Activated naive CD8-positive, alpha-beta T cell treated with anti-CD3 and anti-CD28 coated beads for 36 hours (primary cell): ENCODE data around the gene IRF4. TPM values are rescaled to one million over a fixed set of nuclear protein-coding genes. Genes with fewer than 3 reads are reported as not detected.

Source experiments
- DNase-seq: peaks from one replicate; pipeline ENCODE4 v3.0.0; 2021
- H3K27ac Mint-ChIP-seq: one replicate; pipeline ENCODE4 v1.8.0; 2022; ENCODE audit warnings: mild to moderate bottlenecking, moderate library complexity, mixed read lengths
- H3K27me3 Mint-ChIP-seq: one replicate; pipeline ENCODE4 v1.8.0; 2022; ENCODE audit warnings: mild to moderate bottlenecking, mixed read lengths
- H3K36me3 Mint-ChIP-seq: one replicate; pipeline ENCODE4 v1.8.0; 2021; ENCODE audit warnings: mild to moderate bottlenecking, mixed read lengths
- H3K4me1 Mint-ChIP-seq: one replicate; pipeline ENCODE4 v1.8.0; 2021; ENCODE audit warnings: mixed read lengths
- H3K4me3 Mint-ChIP-seq: one replicate; pipeline ENCODE4 v1.8.0; 2022; ENCODE audit warnings: mild to moderate bottlenecking, moderate library complexity, mixed read lengths
- H3K9me3 Mint-ChIP-seq: one replicate; pipeline ENCODE4 v1.8.0; 2022; ENCODE audit warnings: mixed read lengths
- total RNA-seq, 2 experiments: library from RNA; stranded (reverse); gene quantifications; one replicate each; pipeline ENCODE4 v1.2.3, GENCODE V29; 2021

Gene IRF4
- total RNA-seq, 2 experiments from 2014 or later: 432 to 438 TPM

GRCh38 chr6:350371-350770 lies 41.2 kb upstream of the IRF4 start:
- Mint-ChIP-seq H3K9me3 (no peaks in the 10 kb centered on the region), H3K27ac (no peak overlapping the region), H3K36me3 (peaks cover 2% of the 10 kb centered on the region)

GRCh38 chr6:351011-351866 lies 40.3 kb upstream of the IRF4 start:
- peaks cover 2% of the 10 kb centered on the region for H3K36me3 Mint-ChIP-seq
- H3K4me1 Mint-ChIP-seq: peaks cover 2% of the 10 kb centered on the region
- DNase-seq: no peak
- H3K9me3 Mint-ChIP-seq: no peaks in the 10 kb centered on the region
- H3K27me3 Mint-ChIP-seq: no peaks in the 10 kb centered on the region
- no peak overlapping the region for H3K27ac Mint-ChIP-seq
- H3K4me3 Mint-ChIP-seq: no peak overlapping the region

More at GRCh38 chr6:350371-350770, 41.2 kb upstream of the IRF4 start:
- no peak overlapping the region for H3K4me3 Mint-ChIP-seq
- no peaks in the 10 kb centered on the region for H3K27me3 Mint-ChIP-seq
- H3K4me1 Mint-ChIP-seq: no peaks in the 10 kb centered on the region
- DNase-seq: no peak

GRCh38 chr6:351867-352289 lies 39.7 kb upstream of the IRF4 start:
- Mint-ChIP-seq H3K4me1 (peaks cover 6% of the 10 kb centered on the region), H3K9me3 (no peaks in the 10 kb centered on the region), H3K4me3 (no peak overlapping the region), H3K27ac (no peak overlapping the region), H3K27me3 (no peaks in the 10 kb centered on the region), H3K36me3 (peaks cover 3% of the 10 kb centered on the region)
- DNase-seq: no peak

- no peaks in the 10 kb centered on the region for H3K27me3 Mint-ChIP-seq
These were observed 39.1 kb upstream of the IRF4 start for GRCh38 chr6:352474-352873.

GRCh38 chr6:352896-353470 lies 38.6 kb upstream of the IRF4 start:
- H3K4me1 Mint-ChIP-seq: peaks cover 12% of the 10 kb centered on the region

More at GRCh38 chr6:352474-352873, 39.1 kb upstream of the IRF4 start:
- Mint-ChIP-seq H3K27ac (no peak overlapping the region), H3K4me1 (peaks cover 12% of the 10 kb centered on the region), H3K4me3 (no peak overlapping the region), H3K9me3 (no peaks in the 10 kb centered on the region), H3K36me3 (peaks cover 5% of the 10 kb centered on the region)
- DNase-seq: no peak

DNA sequence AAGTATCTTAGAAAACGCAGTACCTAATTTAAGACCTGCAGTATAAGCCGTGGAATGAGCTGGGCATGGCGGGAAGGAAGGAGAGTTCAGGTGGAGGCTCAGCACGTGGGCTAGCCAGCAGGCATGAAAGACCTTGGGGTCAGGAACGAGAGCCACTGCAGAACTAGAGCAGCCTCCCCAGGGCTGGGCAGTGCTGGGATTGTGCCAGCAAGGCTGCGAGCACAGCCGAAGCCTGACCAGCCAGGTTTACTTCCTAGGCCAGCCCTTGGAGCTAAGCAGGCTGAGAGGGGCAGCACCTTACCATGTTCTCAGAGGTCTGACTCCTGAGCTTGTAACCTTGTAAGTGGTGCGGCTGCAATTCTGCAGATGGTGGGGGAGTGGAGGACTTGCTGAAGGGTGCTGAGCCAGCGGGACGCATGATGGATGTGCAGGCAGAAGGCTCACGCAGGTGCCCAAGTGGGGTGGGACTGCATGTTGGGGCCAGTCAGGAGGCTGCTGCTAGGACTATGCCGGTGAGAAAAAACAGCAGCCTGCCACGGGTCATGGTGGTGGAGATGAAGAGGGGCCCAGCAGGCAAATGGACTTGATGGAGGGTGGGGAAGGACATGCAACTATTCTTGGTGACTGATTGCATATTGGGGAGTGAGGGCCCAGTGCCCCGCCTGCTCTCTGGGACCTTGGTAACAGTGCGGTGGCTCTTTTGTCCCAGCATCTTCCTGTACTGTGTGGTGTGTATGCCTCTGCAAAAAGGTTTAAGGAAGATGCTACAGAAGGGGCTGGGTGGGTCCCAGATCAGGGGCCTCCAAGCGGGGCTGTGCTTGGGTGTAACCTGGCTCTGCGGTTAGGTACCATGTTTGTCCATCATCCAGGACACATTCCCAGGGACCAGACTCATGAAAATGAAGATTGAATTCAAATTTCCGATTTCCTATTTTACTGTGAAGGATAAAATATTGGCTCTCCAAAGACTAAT lies 37.6 kb upstream of the IRF4 start:
- Mint-ChIP-seq H3K27ac (peak overlapping the region; percentile 13), H3K4me3 (no peak overlapping the region)

More at GRCh38 chr6:352896-353470, 38.6 kb upstream of the IRF4 start:
- Mint-ChIP-seq H3K36me3 (peaks cover 5% of the 10 kb centered on the region), H3K27me3 (no peaks in the 10 kb centered on the region), H3K4me3 (no peak overlapping the region), H3K27ac (no peak overlapping the region), H3K9me3 (no peaks in the 10 kb centered on the region)
- no peak for DNase-seq

DNA sequence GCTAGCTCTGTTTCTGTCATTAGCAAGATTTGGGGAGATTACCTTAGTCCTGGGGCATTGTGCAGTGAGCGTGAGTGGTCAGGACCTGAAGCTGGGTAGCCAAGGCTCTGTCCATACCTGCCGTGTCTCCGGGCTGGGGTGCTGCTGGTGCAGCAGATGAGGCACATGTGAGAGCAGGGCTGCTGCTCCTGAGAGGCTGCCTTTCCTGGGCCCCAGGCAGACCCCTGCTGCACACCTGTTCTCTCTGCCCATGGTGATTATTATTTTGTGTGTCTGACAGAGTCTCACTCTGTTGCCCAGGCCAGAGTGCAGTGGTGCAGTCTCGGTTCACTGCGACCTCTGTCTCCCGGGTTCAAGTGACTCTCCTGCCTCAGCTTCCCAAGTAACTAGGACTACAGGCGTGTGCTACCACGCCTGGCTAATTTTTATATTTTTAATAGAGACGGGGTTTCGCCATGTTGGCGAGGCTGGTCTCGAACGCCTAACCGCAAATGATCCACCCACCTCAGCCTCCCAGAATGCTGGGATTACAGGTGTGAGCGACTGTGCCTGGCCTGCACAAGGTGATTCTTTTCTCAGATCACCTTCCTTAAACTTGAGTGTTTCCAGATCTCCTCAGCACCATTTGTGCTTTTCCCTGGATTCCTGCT lies 36.8 kb upstream of the IRF4 start:
- H3K27ac Mint-ChIP-seq: no peak overlapping the region
- H3K4me3 Mint-ChIP-seq: no peak overlapping the region
- H3K9me3 Mint-ChIP-seq: no peaks in the 10 kb centered on the region
- H3K27me3 Mint-ChIP-seq: no peaks in the 10 kb centered on the region
- H3K4me1 Mint-ChIP-seq: peaks cover 15% of the 10 kb centered on the region
- DNase-seq: no peak
- peaks cover 5% of the 10 kb centered on the region for H3K36me3 Mint-ChIP-seq

More for the DNA sequence above, 37.6 kb upstream of the IRF4 start:
- H3K36me3 Mint-ChIP-seq: peaks cover 5% of the 10 kb centered on the region
- DNase-seq: no peak
- no peaks in the 10 kb centered on the region for H3K9me3 Mint-ChIP-seq
- H3K4me1 Mint-ChIP-seq: peaks cover 15% of the 10 kb centered on the region
- H3K27me3 Mint-ChIP-seq: no peaks in the 10 kb centered on the region

- no peak for DNase-seq
- Mint-ChIP-seq H3K4me3 (no peak overlapping the region), H3K27ac (no peak overlapping the region), H3K9me3 (no peaks in the 10 kb centered on the region), H3K36me3 (peaks cover 5% of the 10 kb centered on the region), H3K27me3 (no peaks in the 10 kb centered on the region), H3K4me1 (peaks cover 15% of the 10 kb centered on the region)
These were observed 36.0 kb upstream of the IRF4 start for GRCh38 chr6:355373-356208.

- Mint-ChIP-seq H3K27ac (peak overlapping the region; percentile 83), H3K4me3 (no peak overlapping the region), H3K27me3 (no peaks in the 10 kb centered on the region), H3K9me3 (no peaks in the 10 kb centered on the region), H3K4me1 (peaks cover 15% of the 10 kb centered on the region), H3K36me3 (peaks cover 3% of the 10 kb centered on the region)
- peak; percentile 46 for DNase-seq
These were observed 34.7 kb upstream of the IRF4 start for GRCh38 chr6:356828-357251.

GRCh38 chr6:357261-357790 lies 34.2 kb upstream of the IRF4 start:
- Mint-ChIP-seq H3K4me3 (no peak overlapping the region), H3K36me3 (peaks cover 3% of the 10 kb centered on the region), H3K27ac (peak overlapping the region; percentile 83), H3K27me3 (no peaks in the 10 kb centered on the region), H3K9me3 (no peaks in the 10 kb centered on the region), H3K4me1 (peaks cover 15% of the 10 kb centered on the region)
- no peak for DNase-seq

GRCh38 chr6:357791-358341 lies 33.7 kb upstream of the IRF4 start:
- Mint-ChIP-seq H3K4me1 (peaks cover 15% of the 10 kb centered on the region), H3K9me3 (peaks cover 4% of the 10 kb centered on the region), H3K27me3 (no peaks in the 10 kb centered on the region), H3K27ac (no peak overlapping the region), H3K4me3 (no peak overlapping the region), H3K36me3 (peaks cover 3% of the 10 kb centered on the region)
- no peak for DNase-seq

GRCh38 chr6:358432-358831 lies 33.1 kb upstream of the IRF4 start:
- peaks cover 4% of the 10 kb centered on the region for H3K9me3 Mint-ChIP-seq
- no peak overlapping the region for H3K4me3 Mint-ChIP-seq
- no peak for DNase-seq
- H3K4me1 Mint-ChIP-seq: peaks cover 15% of the 10 kb centered on the region
- H3K27me3 Mint-ChIP-seq: no peaks in the 10 kb centered on the region
- no peak overlapping the region for H3K27ac Mint-ChIP-seq
- H3K36me3 Mint-ChIP-seq: peaks cover 3% of the 10 kb centered on the region

DNA sequence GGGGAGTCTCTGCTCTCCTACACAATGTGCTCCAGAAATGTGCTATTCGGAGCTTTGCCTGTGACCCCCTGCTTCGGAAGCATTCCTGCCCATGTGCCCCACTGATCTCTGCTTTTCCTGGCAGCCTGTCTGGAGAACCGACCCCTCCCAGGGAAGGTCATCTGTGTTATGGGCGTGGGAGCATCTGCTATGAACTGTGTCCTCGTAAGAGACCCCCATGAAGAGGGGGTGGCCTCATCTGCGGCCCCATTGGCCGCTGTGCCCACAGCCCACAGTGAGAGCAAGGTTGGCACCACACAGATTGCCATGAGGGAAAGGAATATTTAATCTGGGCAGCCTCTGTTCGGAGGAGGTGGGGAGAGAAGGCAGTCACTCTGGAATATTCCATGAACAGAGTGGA lies 32.7 kb upstream of the IRF4 start:
- Mint-ChIP-seq H3K27ac (no peak overlapping the region), H3K4me1 (peaks cover 15% of the 10 kb centered on the region), H3K9me3 (peaks cover 4% of the 10 kb centered on the region), H3K27me3 (no peaks in the 10 kb centered on the region), H3K36me3 (peaks cover 3% of the 10 kb centered on the region), H3K4me3 (no peak overlapping the region)
- no peak for DNase-seq
